Stimulated activated CD8-positive, alpha-beta memory T cell treated with anti-CD3 and anti-CD28 coated beads, Interleukin-4, amount 100 ng/mL, for 4 hours (primary cell): ENCODE results near the gene HES5.
"Not testable (repeated sequence)": the region's sequence is repeated elsewhere in the genome, so short reads cannot be mapped to it uniquely, and the experiment has no call there.

Experiments used
- DNase-seq, 2 donors: peaks; one replicate each; pipeline ENCODE4 v3.0.0-alpha.2; 2020; ENCODE audit warnings: low read depth in 2 of 2, low spot score in 1 of 2

Gene HES5, protein sequence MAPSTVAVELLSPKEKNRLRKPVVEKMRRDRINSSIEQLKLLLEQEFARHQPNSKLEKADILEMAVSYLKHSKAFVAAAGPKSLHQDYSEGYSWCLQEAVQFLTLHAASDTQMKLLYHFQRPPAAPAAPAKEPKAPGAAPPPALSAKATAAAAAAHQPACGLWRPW

GRCh38 chr1:2529784-2530512, at the start of gene HES5:
Gene HES5, minus strand, starts transcription at chr1:2530263. Its CDS starts 99 bp downstream, at chr1:2530164.
- DNase-seq: no peak

DNA sequence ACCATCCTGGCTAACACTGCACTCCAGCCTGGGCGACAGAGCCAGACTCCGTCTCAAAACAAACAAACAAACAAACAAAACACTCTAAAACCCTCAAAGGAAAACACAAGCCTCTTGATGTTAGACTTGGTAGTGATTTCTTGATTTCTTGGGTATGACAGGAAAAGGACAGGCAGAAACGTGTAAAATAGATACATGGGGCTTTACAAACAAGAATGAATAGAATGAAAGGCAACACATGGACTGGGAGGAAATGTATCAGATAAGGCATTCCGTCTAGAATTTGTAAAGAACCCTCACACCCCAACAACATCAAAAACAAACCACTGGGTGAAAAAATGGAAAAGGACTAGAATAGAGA, 48.7 kb upstream of the HES5 start:
- no peak for DNase-seq

DNA sequence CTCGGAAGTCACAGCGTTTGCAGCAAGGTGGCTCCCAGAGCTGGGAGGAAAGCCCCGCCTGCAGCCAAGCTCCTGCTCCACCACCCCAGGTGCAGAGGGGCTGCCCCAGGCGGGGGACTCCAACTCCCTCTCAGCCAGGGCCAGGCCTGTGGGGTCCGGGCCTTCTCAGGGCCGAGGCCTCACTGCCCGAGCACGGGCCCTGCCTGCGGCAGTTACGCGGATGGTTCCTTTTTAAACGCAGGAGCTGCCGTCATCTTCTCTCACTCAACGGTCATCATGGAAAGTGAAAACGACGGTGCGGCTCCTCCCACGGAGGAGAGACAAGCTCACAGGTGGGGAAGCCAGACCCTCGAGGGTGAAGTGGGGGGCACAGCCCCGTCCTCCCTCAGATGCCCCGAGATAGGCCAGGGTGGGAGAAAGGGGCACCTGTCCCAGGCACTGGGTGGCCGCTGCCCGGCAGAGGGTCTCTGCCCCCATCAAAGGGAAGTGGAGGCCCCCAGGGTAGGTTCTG, 47.6 kb upstream of the HES5 start:
- peak in 1 of 2 donors; percentile 32 for DNase-seq

- DNase-seq: no peak
Measured at GRCh38 chr1:2575801-2576663, 46.0 kb upstream of the HES5 start.

GRCh38 chr1:2574350-2574749, 44.3 kb upstream of the HES5 start:
- no peak for DNase-seq

- no peak for DNase-seq
Measured at GRCh38 chr1:2573250-2573920, 43.3 kb upstream of the HES5 start.

- DNase-seq: no peak
Measured at GRCh38 chr1:2571348-2571747, 41.3 kb upstream of the HES5 start.

- DNase-seq: no peak
Measured at GRCh38 chr1:2570332-2570731, 40.3 kb upstream of the HES5 start.

DNA sequence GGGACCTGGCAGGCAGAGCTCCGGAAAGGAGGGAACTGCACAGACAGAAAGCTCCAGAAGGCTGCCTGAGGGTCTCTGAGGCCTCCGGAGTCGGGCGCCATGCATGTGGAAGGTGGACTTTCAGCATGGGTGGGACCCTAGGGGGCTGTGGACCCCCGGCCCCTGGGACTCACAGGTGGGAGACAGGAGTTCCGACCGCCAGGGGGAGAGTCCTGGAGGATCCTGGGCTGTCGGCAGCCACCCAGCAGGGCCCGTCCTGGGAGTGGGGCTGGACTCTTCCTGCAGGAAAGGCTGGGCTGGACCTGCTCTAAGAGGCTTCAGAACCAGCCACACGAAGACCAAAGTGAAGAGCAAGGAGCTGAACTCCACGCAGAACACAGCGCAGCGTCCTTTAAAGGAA, 39.6 kb upstream of the HES5 start:
- not testable (repeated sequence) for DNase-seq

DNA sequence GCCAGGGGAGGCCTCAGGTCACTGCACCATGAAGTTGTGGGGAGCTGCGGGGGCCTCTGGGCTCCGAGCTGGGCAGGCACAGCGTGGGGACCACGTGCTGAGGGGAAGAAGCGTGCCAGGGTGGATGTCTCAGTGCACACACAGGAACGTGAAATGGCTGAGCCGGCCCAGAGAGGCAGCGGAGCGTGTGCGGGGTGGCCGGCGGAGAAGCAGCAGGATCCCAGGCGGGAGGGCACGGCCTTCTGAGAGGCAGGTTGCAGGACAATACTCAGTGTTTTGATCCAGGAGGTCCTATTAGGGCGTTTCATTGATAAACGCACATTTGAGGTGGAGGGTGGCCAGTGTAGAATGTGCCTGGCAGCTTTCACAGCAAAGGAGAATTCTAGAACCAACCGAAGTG, 39.0 kb upstream of the HES5 start:
- DNase-seq: no peak

- DNase-seq: not testable (repeated sequence)
Measured at GRCh38 chr1:2568187-2568816, 38.2 kb upstream of the HES5 start.

DNA sequence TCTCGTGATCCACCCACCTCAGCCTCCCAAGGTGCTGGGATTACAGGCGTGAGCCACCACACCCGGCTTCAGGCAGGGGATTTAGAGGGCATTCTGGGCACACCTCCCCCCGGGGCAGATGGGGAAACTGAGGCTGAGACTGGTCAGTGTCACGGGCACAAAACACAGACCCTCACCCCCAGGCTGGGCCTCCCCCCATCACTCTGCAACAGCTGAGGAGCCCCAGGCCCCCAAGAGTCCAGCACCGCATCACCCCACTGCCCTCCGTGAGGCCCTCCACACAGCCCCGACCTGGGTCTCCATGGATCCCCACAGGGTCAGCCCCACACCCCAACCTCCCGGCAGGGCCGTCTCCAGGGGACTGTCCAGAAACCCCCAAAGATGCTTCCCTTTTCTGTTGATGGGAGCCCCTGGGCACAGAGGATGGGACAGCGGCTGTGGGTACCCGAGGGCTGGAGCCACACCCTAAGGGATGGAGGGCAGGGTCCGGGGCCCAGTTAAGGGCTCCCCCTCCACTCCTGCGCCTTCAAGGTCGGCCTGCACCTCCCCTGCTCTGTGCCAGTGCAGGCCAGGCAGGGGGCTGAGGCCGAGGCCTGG, 37.1 kb upstream of the HES5 start:
- no peak for DNase-seq

- DNase-seq: no peak
Measured at GRCh38 chr1:2566101-2567045, 36.3 kb upstream of the HES5 start.

- no peak for DNase-seq
Measured at GRCh38 chr1:2564815-2565374, 34.8 kb upstream of the HES5 start.

DNA sequence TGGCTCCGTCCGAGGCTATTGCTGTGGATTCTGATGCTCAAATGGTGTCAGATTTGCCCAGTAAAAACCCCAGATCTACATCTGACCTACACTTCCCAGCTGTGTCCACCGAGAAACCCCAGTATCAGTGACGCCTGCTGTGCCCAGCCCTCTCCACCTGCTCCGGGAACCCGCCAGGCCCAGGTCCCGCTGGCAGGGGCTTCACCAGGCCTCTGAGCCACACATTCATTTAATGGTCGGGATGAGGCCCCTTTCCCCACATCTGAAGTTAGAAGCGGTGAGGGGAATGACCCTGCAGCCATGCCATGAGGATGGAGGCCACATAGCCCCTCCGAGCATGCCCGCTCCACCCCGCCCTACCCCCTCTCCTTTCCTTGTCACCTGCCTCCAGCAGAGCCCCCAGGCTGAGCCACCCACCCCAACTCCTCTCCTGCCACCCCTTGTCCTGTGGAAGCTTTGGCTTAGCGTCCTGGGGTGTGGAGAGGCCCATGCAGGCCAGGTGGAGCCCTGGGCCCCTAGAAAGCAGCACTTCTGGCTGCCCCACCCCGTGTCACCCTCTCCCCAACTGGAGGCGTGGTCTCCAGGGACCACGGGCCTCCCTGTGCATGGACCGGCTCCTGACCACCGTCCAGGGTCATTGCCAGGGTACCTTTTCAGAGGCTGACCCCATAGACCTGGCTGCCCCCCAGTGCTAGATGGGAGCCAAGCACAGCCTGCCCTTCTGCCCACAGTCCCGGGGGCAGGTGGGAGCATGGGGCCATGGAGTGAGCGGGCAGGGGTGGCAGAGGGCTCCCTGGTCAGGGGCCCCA, 34.1 kb upstream of the HES5 start:
- DNase-seq: no peak

GRCh38 chr1:2563205-2563604, 33.1 kb upstream of the HES5 start:
- no peak for DNase-seq

GRCh38 chr1:2561898-2562895, 32.1 kb upstream of the HES5 start:
- no peak for DNase-seq
